Endothelial cell of umbilical vein (primary cell): Measurements from ENCODE around the gene RASL10B. TPM values are rescaled to one million over a fixed set of nuclear protein-coding genes. Genes with fewer than 3 reads are reported as not detected.

ENCODE experiments used
- BruUV-seq: library from RNA; stranded (reverse); fragments of 400-500 nt; replicated peaks from 2 replicates; lab custom pipeline; 2021; lab: Mats Ljungman, UMichigan
- CTCF ChIA-PET: fragments of 300-600, 350-600 bp; sonication (Branson Sonifier 250); formaldehyde crosslinking; loops from one replicate; lab custom pipeline; 2021; ENCODE audit warnings: antibody characterized with exemption, inconsistent platforms; lab: Charles Lee
- POLR2A ChIA-PET: fragments of 300-600, 350-600 bp; sonication (Branson Sonifier 250); formaldehyde crosslinking; loops from one replicate; lab custom pipeline; 2021; ENCODE audit warnings: antibody characterized with exemption, inconsistent platforms; lab: Charles Lee
- DNase-seq: peaks from one replicate; pipeline ENCODE4 v3.0.0-alpha.2; 2011; ENCODE audit warnings: low read depth, low spot score
- FAIRE-seq: peaks from 2 replicates; lab custom pipeline; 2011; peaks lifted over from hg19 to GRCh38; lab: Jason Lieb, UNC
- H2AFZ ChIP-seq: 2 replicates; pipeline ENCODE4 v1.6.0; 2012; ENCODE audit warnings: low read depth, low read length, control low read depth, inconsistent platforms
- H3K27ac ChIP-seq: 2 replicates; pipeline ENCODE4 v1.5.1; 2011; ENCODE audit warnings: low read depth, mild to moderate bottlenecking, control low read depth, low read length, moderate library complexity; ENCODE audit not compliant: insufficient read depth
- H3K27me3 ChIP-seq, 2 experiments: 2 replicates each; pipeline versions ENCODE4 v1.6.0 to v1.6.1; 2011; ENCODE audit warnings: low read length in 2 of 2, mixed read lengths in 1 of 2; ENCODE audit not compliant: control insufficient read depth in 2 of 2, insufficient read depth in 2 of 2
- H3K36me3 ChIP-seq, 2 experiments: 2 replicates in 1 of 2; 3 replicates in 1 of 2; pipeline ENCODE4 v1.5.1; 2011; ENCODE audit warnings: low read length in 2 of 2, mild to moderate bottlenecking in 1 of 2, moderate library complexity in 1 of 2; ENCODE audit not compliant: control insufficient read depth in 2 of 2, insufficient read depth in 2 of 2; ENCODE audit errors: extremely low read depth in 1 of 2
- H3K4me1 ChIP-seq: 3 replicates; pipeline ENCODE4 v1.5.1; 2011; ENCODE audit warnings: mild to moderate bottlenecking, low read length; ENCODE audit not compliant: control insufficient read depth, insufficient read depth; ENCODE audit errors: extremely low read depth
- H3K4me2 ChIP-seq: 2 replicates; pipeline ENCODE4 v1.6.1; 2011; ENCODE audit warnings: low read length, control low read depth, mixed read lengths; ENCODE audit not compliant: insufficient read depth
- H3K4me3 ChIP-seq, 3 experiments: fragments of 200-600 bp in 1 of 3; sonication (generic), shearing (Covaris generic) in 1 of 3; replicated peaks in 1 of 3; 2 replicates each; pipeline ENCODE4 v1.5.1; 2011 to 2016; ENCODE audit warnings: control low read depth in 3 of 3, low read length in 3 of 3, mild to moderate bottlenecking in 2 of 3, inconsistent platforms in 1 of 3, low read depth in 1 of 3, moderate library complexity in 1 of 3; ENCODE audit not compliant: insufficient read depth in 1 of 3
- H3K79me2 ChIP-seq: 2 replicates; pipeline ENCODE4 v1.6.0; 2012; ENCODE audit warnings: low read length, inconsistent platforms; ENCODE audit not compliant: control insufficient read depth, insufficient read depth
- H3K9ac ChIP-seq: replicated peaks from 2 replicates; pipeline ENCODE3; 2011; ENCODE audit warnings: low read length, control low read depth; ENCODE audit not compliant: insufficient read depth; ENCODE audit errors: extremely low read depth
- H3K9me1 ChIP-seq: replicated peaks from 3 replicates; pipeline ENCODE4 v1.6.0; 2011; ENCODE audit warnings: mild to moderate bottlenecking, low read length; ENCODE audit not compliant: control insufficient read depth, insufficient read depth; ENCODE audit errors: extremely low read depth
- H3K9me3 ChIP-seq: replicated peaks from 2 replicates; pipeline ENCODE4 v1.5.1; 2012; ENCODE audit warnings: low read length, inconsistent platforms; ENCODE audit not compliant: control insufficient read depth, insufficient read depth
- H4K20me1 ChIP-seq: replicated peaks from 2 replicates; pipeline ENCODE3; 2011; ENCODE audit warnings: mild to moderate bottlenecking, low read length; ENCODE audit not compliant: control insufficient read depth, insufficient read depth; ENCODE audit errors: extremely low read depth
- CTCF ChIP-seq, 2 donors: IDR thresholded peaks; 1 replicate in 1 of 2; 2 replicates in 1 of 2; pipeline ENCODE4 v1.5.1; 2011; ENCODE audit warnings: low read length in 2 of 2, mild to moderate bottlenecking in 2 of 2, moderate library complexity in 2 of 2, control low read depth in 1 of 2, inconsistent platforms in 1 of 2, low read depth in 1 of 2; ENCODE audit not compliant: insufficient read depth in 1 of 2; ENCODE audit errors: extremely low read depth in 1 of 2
- EZH2 ChIP-seq: IDR thresholded peaks from 2 replicates; pipeline ENCODE4 v1.6.1; 2012; ENCODE audit warnings: borderline replicate concordance, low read depth, mild to moderate bottlenecking, moderate library complexity, low read length, inconsistent platforms; ENCODE audit not compliant: severe bottlenecking
- FOS ChIP-seq: IDR thresholded peaks from 2 replicates; pipeline ENCODE4 v1.6.1; 2011; ENCODE audit warnings: mild to moderate bottlenecking, low read length, moderate library complexity, borderline replicate concordance; ENCODE audit not compliant: insufficient read depth
- GATA2 ChIP-seq: IDR thresholded peaks from 2 replicates; pipeline ENCODE4 v1.7.0; 2011; ENCODE audit warnings: low read depth, mild to moderate bottlenecking, moderate library complexity, mixed read lengths, low read length; ENCODE audit not compliant: insufficient read length, insufficient read depth
- JUN ChIP-seq: IDR thresholded peaks from 2 replicates; pipeline ENCODE4 v1.6.1; 2011; ENCODE audit warnings: borderline replicate concordance, low read depth; ENCODE audit not compliant: insufficient read length, insufficient read depth
- MAX ChIP-seq: IDR thresholded peaks from 2 replicates; pipeline ENCODE4 v1.6.1; 2011; ENCODE audit not compliant: insufficient read depth, insufficient read length
- MYC ChIP-seq: IDR thresholded peaks from one replicate; pipeline ENCODE4 v1.6.1; 2011; ENCODE audit warnings: mild to moderate bottlenecking, low read depth, low read length
- POLR2A ChIP-seq: IDR thresholded peaks from 2 replicates; pipeline ENCODE4 v1.6.1; 2012; ENCODE audit warnings: low read depth, mild to moderate bottlenecking, control low read depth, low read length
- POLR2AphosphoS5 ChIP-seq: IDR thresholded peaks from 2 replicates; pipeline ENCODE4 v1.6.1; 2012; ENCODE audit warnings: low read depth, mild to moderate bottlenecking, control low read depth, low read length, moderate library complexity; ENCODE audit not compliant: insufficient read depth
- dilution Hi-C: fragments of 300-500 bp; cut with MboI; formaldehyde crosslinking; loops from one replicate; pipeline ENCODE4 v1.15.0; 2019; ENCODE audit warnings: low sequenced_read_pairs; ENCODE audit not compliant: extremely low pct_ligation_motif_present
- intact Hi-C: fragments of 100-400 bp; cut with micrococcal nuclease; formaldehyde crosslinking; loops from one replicate; pipeline ENCODE4 v1.10.0; 2022
- polyA plus RNA-seq, 4 experiments: library from polyadenylated mRNA; depleted of rRNA in 3 of 4; stranded (reverse) in 3 of 4; unstranded in 1 of 4; fragments of >200 nt; gene quantifications; 2 replicates each; pipeline versions ENCODE4 v1.2.1 to v1.2.3, GENCODE V29; 2011 to 2012; ENCODE audit warnings: missing spikeins in 1 of 4
- total RNA-seq: library from RNA; stranded (reverse); gene quantifications from 2 replicates; pipeline ENCODE4 v1.2.3, GENCODE V29; 2021

The RASL10B gene
- total and polyA plus RNA-seq, 2 donors (not counting 3 experiments of a cell fraction or from before 2014, with no cell fraction given) = 0.19 to 0.71 TPM

- H3K9me3 ChIP-seq = no peaks in the 10 kb centered on the region
- no peaks in the 10 kb centered on the region for H3K79me2 ChIP-seq
- no peaks in the 10 kb centered on the region for H4K20me1 ChIP-seq
- no peak overlapping the region for H2AFZ ChIP-seq
- ChIA-PET POLR2A (no interaction called here), CTCF (interaction anchor here (0.8 to 5.3 kb wide), 4 partner anchors 8 to 27 kb away, joined by 3 to 34 read pairs (median 8); no protein-coding TSS in a partner anchor)
- H3K36me3 ChIP-seq = no peaks in the 10 kb centered on the region
- no peaks in the 10 kb centered on the region for H3K9me1 ChIP-seq
- no peak overlapping the region for H3K9ac ChIP-seq
- no peak for FAIRE-seq
- peaks cover 5% of the 10 kb centered on the region for H3K4me1 ChIP-seq
- no peak overlapping the region for H3K4me3 ChIP-seq
- dilution Hi-C loops (no loop called here), intact Hi-C loops (no loop called here)
- H3K27me3 ChIP-seq = peaks cover 5 to 7% of the 10 kb centered on the region in 2 experiments
- DNase-seq = no peak
- no TSS peak for BruUV-seq
- no peak overlapping the region for H3K27ac ChIP-seq
- TF ChIP-seq JUN (no peak), FOS (no peak), MAX (no peak), POLR2AphosphoS5 (no peak), GATA2 (no peak), POLR2A (no peak), MYC (no peak), EZH2 (no peak), CTCF (IDR thresholded peaks at IDR 0.05; ENCODE audit: extremely low read depth in 1 of 2, insufficient read depth in 1 of 2, low read depth in 1 of 2, low read length in 2 of 2) (no peak)
- H3K4me2 ChIP-seq = no peak overlapping the region
These were observed 43.6 kb downstream of the RASL10B start for GRCh38 chr17:35775039-35775438.
